Neural progenitor cell (in vitro differentiated cells): ENCODE measurements around the gene TAF11.

Source experiments
- CTCF ChIP-seq: fragments of 200-600 bp; sonication (generic); IDR thresholded peaks from 2 replicates; pipeline ENCODE4 v1.5.1; 2017; ENCODE audit warnings: antibody characterized with exemption, mild to moderate bottlenecking
- EZH2phosphoT487 ChIP-seq: fragments of 200-600 bp; sonication (generic); IDR thresholded peaks from 2 replicates; pipeline ENCODE4 v1.6.1; 2017; ENCODE audit warnings: antibody characterized with exemption

GRCh38 chr6:34887753-34888513, at the start of gene TAF11:
- TF ChIP-seq CTCF = no peak
- no peak for TF ChIP-seq EZH2phosphoT487
